ENCODE measurements around the gene KRT13.

The KRT13 gene

DNA sequence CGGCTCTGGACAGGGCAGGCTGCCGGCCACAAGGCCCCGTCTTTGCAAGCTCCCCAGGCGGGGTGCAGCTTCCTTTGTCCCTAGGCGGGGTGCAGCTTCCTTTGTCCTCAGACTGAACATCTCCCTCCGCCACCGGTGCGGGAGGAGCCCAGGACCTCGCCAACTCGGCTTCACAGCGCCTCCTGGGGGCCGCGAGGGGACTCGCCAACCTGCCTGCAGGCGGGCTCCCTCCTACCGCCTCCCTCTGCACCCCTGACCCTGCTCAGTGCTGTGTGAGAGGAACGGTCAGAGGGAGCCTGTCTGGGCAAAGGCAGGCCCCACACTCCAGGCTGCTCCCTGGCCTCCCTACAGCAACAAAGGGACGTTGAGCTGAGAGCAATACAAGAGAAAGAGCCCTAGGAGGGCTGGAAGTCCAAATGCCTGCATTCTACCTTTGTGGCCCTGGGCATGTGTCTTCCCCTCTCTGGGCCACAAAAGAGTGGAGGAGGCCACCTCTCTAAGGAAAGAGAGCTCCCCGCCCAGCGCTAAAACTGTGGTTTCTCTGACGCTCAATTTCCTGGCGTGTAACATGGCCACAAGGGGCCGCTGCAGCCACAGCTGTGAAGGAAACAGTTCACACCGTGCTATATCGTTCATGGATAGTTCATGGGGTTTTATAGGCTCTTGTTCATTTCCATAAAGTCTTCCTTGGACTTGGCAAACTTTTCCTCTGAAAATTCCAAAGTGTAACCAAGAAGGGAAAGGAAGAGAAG is 43.6 kb upstream of the KRT13 start:
- Histone ChIP-seq H3K9ac (ENCODE audit: low read length) (no peak overlapping the region), H3K4me2 (ENCODE audit: low read depth, low read length, poor library complexity, severe bottlenecking) (no peak overlapping the region), H3K4me3 (ENCODE audit: insufficient read depth, low read length, poor library complexity, severe bottlenecking) (no peak overlapping the region), H3K79me2 (ENCODE audit: insufficient read depth, low read length) (no peaks in the 10 kb centered on the region), H3K27me3 (ENCODE audit: low read length) (no peaks in the 10 kb centered on the region), H3K9me3 (ENCODE audit: insufficient read depth, low read length) (no peaks in the 10 kb centered on the region), H2AFZ (ENCODE audit: low read depth, low read length, severe bottlenecking) (no peak overlapping the region), H3K27ac (ENCODE audit: low read depth, low read length) (no peak overlapping the region), H3K9me2 (replicated peaks; ENCODE audit: insufficient read depth, low read length) (no peaks in the 10 kb centered on the region), H3F3A (ENCODE audit: insufficient read depth) (no peaks in the 10 kb centered on the region), H4K20me1 (ENCODE audit: low read depth, low read length) (no peaks in the 10 kb centered on the region), H3K36me3 (ENCODE audit: low read length) (no peaks in the 10 kb centered on the region)
- no peak for TF ChIP-seq EZH2phosphoT487 (conservative IDR thresholded peaks at IDR 0.05; ENCODE audit: low read length)
- TF ChIP-seq, protein P1, sequence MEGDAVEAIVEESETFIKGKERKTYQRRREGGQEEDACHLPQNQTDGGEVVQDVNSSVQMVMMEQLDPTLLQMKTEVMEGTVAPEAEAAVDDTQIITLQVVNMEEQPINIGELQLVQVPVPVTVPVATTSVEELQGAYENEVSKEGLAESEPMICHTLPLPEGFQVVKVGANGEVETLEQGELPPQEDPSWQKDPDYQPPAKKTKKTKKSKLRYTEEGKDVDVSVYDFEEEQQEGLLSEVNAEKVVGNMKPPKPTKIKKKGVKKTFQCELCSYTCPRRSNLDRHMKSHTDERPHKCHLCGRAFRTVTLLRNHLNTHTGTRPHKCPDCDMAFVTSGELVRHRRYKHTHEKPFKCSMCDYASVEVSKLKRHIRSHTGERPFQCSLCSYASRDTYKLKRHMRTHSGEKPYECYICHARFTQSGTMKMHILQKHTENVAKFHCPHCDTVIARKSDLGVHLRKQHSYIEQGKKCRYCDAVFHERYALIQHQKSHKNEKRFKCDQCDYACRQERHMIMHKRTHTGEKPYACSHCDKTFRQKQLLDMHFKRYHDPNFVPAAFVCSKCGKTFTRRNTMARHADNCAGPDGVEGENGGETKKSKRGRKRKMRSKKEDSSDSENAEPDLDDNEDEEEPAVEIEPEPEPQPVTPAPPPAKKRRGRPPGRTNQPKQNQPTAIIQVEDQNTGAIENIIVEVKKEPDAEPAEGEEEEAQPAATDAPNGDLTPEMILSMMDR (IDR thresholded peaks at IDR 0.05; ENCODE audit: insufficient read depth, low read length, poor library complexity, severe bottlenecking), result peak; percentile 98

DNA sequence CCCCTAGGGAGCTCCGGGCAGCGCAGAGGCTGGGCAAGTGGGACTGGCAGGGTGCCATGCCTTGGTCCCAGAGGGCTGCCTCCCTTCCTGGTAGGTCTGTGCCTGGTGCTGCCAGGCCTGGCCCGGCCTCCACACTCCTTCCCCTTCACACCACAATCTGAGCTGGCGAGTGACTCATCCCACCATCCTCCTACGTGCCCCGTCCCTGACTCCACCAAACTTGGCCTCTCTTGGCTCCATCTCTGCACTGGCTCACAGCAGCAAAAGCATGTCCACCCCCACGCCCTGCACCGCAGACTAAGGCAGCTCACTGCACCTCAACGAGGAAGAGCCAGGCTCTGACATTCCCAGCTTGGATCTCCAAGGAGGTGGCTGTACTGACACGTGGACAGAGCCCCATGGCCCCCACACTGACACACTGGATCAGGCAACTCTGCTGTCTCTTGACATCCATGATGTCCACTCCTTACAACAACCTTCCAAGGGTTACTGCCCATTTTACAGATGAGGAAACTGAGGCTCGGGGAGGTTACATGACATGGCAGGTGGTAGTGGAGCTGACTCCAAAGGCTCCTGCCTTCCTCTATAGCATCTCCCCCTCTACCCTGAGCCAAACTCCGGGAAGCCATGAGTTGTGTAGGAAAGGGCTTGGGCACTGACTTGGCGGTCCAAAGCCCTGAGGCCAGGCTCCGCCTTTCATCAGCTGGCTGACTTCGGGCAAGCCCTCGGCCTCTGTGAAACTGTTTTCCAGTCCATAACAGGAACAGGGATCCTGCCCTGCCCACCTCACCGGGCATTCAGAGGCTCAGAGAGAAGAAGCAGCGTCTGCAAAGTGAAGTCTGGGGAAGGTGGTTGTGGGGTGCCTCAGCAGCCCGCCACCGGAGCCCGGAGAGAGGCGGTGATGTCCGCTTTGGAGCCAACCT is 42.8 kb upstream of the KRT13 start:
- TF ChIP-seq, protein P1 (IDR thresholded peaks at IDR 0.05; ENCODE audit: insufficient read depth, low read length, poor library complexity, severe bottlenecking), result no peak
- TF ChIP-seq EZH2phosphoT487 (conservative IDR thresholded peaks at IDR 0.05; ENCODE audit: low read length), result no peak
- Histone ChIP-seq H3K9me3 (ENCODE audit: insufficient read depth, low read length) (no peaks in the 10 kb centered on the region), H4K20me1 (ENCODE audit: low read depth, low read length) (no peaks in the 10 kb centered on the region), H3F3A (ENCODE audit: insufficient read depth) (no peaks in the 10 kb centered on the region), H3K9me2 (replicated peaks; ENCODE audit: insufficient read depth, low read length) (no peaks in the 10 kb centered on the region), H3K79me2 (ENCODE audit: insufficient read depth, low read length) (no peaks in the 10 kb centered on the region), H3K36me3 (ENCODE audit: low read length) (no peaks in the 10 kb centered on the region), H3K4me2 (ENCODE audit: low read depth, low read length, poor library complexity, severe bottlenecking) (no peak overlapping the region), H3K4me3 (ENCODE audit: insufficient read depth, low read length, poor library complexity, severe bottlenecking) (no peak overlapping the region), H3K27ac (ENCODE audit: low read depth, low read length) (no peak overlapping the region), H2AFZ (ENCODE audit: low read depth, low read length, severe bottlenecking) (no peak overlapping the region), H3K27me3 (ENCODE audit: low read length) (no peaks in the 10 kb centered on the region), H3K9ac (ENCODE audit: low read length) (no peak overlapping the region)

DNA sequence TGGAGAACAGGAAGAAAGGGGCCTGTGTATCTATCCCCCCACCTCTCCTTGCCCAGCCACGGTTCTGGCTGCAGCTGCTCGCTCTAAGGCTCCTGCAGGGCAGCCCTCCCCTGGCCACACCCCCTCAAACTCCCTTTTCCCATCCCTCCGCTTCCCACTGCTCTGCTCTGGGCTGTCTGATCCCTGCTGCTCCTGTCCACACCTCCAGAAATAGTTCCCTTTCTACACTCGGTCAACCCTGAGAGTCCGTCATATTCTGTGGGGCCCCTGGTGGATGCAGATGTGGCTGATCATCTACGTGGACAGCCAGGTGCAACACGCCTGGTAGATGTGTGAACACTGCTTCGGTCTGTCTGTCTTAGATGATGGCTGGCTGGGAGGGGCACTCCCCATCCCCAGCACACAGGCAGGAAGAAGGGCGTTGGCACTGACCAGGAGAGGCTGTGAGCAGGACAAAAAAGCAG is 42.0 kb upstream of the KRT13 start:
- H3K9me2 ChIP-seq (replicated peaks; ENCODE audit: insufficient read depth, low read length), result no peaks in the 10 kb centered on the region
- H4K20me1 ChIP-seq (ENCODE audit: low read depth, low read length), result no peaks in the 10 kb centered on the region
- TF ChIP-seq, protein P1 (IDR thresholded peaks at IDR 0.05; ENCODE audit: insufficient read depth, low read length, poor library complexity, severe bottlenecking), result no peak
- no peak for TF ChIP-seq EZH2phosphoT487 (conservative IDR thresholded peaks at IDR 0.05; ENCODE audit: low read length)
- H3K36me3 ChIP-seq (ENCODE audit: low read length), result no peaks in the 10 kb centered on the region
- H3K79me2 ChIP-seq (ENCODE audit: insufficient read depth, low read length), result no peaks in the 10 kb centered on the region
- no peaks in the 10 kb centered on the region for H3K9me3 ChIP-seq (ENCODE audit: insufficient read depth, low read length)
- H3K4me3 ChIP-seq (ENCODE audit: insufficient read depth, low read length, poor library complexity, severe bottlenecking), result no peak overlapping the region
- H3K4me2 ChIP-seq (ENCODE audit: low read depth, low read length, poor library complexity, severe bottlenecking), result no peak overlapping the region
- H3K27me3 ChIP-seq (ENCODE audit: low read length), result no peaks in the 10 kb centered on the region
- no peaks in the 10 kb centered on the region for H3F3A ChIP-seq (ENCODE audit: insufficient read depth)
- H2AFZ ChIP-seq (ENCODE audit: low read depth, low read length, severe bottlenecking), result no peak overlapping the region
- no peak overlapping the region for H3K27ac ChIP-seq (ENCODE audit: low read depth, low read length)
- H3K9ac ChIP-seq (ENCODE audit: low read length), result no peak overlapping the region
